Caco-2 (cell line): ENCODE data around the gene IMMT. TPM values are rescaled to one million over a fixed set of nuclear protein-coding genes. Genes with fewer than 3 reads are reported as not detected.

ENCODE experiments used
- BruUV-seq: library from RNA; stranded (reverse); fragments of 400-500 nt; replicated peaks from 2 replicates; lab custom pipeline; 2021; lab: Mats Ljungman, UMichigan
- CTCF ChIA-PET: fragments of 300-600 bp; sonication (Branson Sonifier 250); formaldehyde crosslinking; loops from one replicate; lab custom pipeline; 2022; ENCODE audit warnings: antibody characterized with exemption; lab: Charles Lee
- POLR2A ChIA-PET: fragments of 300-600 bp; sonication (Branson Sonifier 250); formaldehyde crosslinking; loops from one replicate; lab custom pipeline; 2022; ENCODE audit warnings: antibody characterized with exemption; lab: Charles Lee
- DNase-seq, 2 experiments: peaks; one replicate each; pipeline versions ENCODE4 v3.0.0 to v3.0.0-alpha.2; 2020 to 2022
- H3K27me3 ChIP-seq: replicated peaks from 2 replicates; pipeline ENCODE4 v1.6.0; 2011; ENCODE audit warnings: low read length; ENCODE audit not compliant: control insufficient read depth, insufficient read depth
- H3K36me3 ChIP-seq: 2 replicates; pipeline ENCODE4 v1.5.1; 2011; ENCODE audit warnings: low read length; ENCODE audit not compliant: control insufficient read depth, insufficient read depth
- H3K4me1 ChIP-seq: fragments of 250-450 bp; sonication (Bioruptor Pico); 2 replicates; pipeline ENCODE4 v1.5.1; 2020; ENCODE audit warnings: mild to moderate bottlenecking
- H3K4me3 ChIP-seq: 2 replicates; pipeline ENCODE4 v1.5.1; 2011; ENCODE audit warnings: low read depth, mild to moderate bottlenecking, control low read depth, low read length
- H3K9me3 ChIP-seq: fragments of 250-450 bp; sonication (Bioruptor Pico); 2 replicates; pipeline ENCODE4 v1.5.1; 2020; ENCODE audit warnings: mild to moderate bottlenecking, moderate library complexity
- H3K27ac Mint-ChIP-seq: one replicate; pipeline ENCODE4 v1.8.0; 2022; ENCODE audit warnings: mixed read lengths; ENCODE audit not compliant: unreplicated experiment
- H3K27me3 Mint-ChIP-seq: one replicate; pipeline ENCODE4 v1.8.0; 2022; ENCODE audit warnings: mixed read lengths; ENCODE audit not compliant: insufficient read depth, unreplicated experiment
- H3K36me3 Mint-ChIP-seq: one replicate; pipeline ENCODE4 v1.8.0; 2022; ENCODE audit warnings: mild to moderate bottlenecking, mixed read lengths; ENCODE audit not compliant: insufficient read depth, unreplicated experiment
- H3K4me1 Mint-ChIP-seq: one replicate; pipeline ENCODE4 v1.8.0; 2022; ENCODE audit warnings: low read depth, mixed read lengths; ENCODE audit not compliant: unreplicated experiment
- H3K4me3 Mint-ChIP-seq: one replicate; pipeline ENCODE4 v1.8.0; 2022; ENCODE audit warnings: mild to moderate bottlenecking, moderate library complexity, mixed read lengths; ENCODE audit not compliant: unreplicated experiment
- H3K9me3 Mint-ChIP-seq: one replicate; pipeline ENCODE4 v1.8.0; 2022; ENCODE audit warnings: mixed read lengths; ENCODE audit not compliant: unreplicated experiment
- CTCF ChIP-seq, 2 experiments: fragments of 200-600 bp in 1 of 2; IDR thresholded peaks; 1 replicate in 1 of 2; 2 replicates in 1 of 2; pipeline versions ENCODE4 v1.5.1 to v1.8.0; 2011 to 2022; ENCODE audit warnings: antibody characterized with exemption in 1 of 2, control low read depth in 1 of 2, inconsistent platforms in 1 of 2, low read depth in 1 of 2, low read length in 1 of 2, mild to moderate bottlenecking in 1 of 2, moderate library complexity in 1 of 2; ENCODE audit not compliant: insufficient read depth in 1 of 2, severe bottlenecking in 1 of 2, unreplicated experiment in 1 of 2
- intact Hi-C: fragments of 100-400 bp; cut with micrococcal nuclease; formaldehyde crosslinking; loops from one replicate; pipeline ENCODE4 v1.10.0; 2022; ENCODE audit not compliant: unreplicated experiment
- total RNA-seq: library from RNA; stranded (reverse); gene quantifications from 2 replicates; pipeline ENCODE4 v1.2.3, GENCODE V29; 2022

Gene IMMT
- total RNA-seq, 1 experiment from 2014 or later, result 129 TPM

GRCh38 chr2:86225581-86225980 lies 30.3 kb upstream of the IMMT start:
- no peaks in the 10 kb centered on the region for H3K36me3 Mint-ChIP-seq
- Histone ChIP-seq H3K9me3 (no peaks in the 10 kb centered on the region), H3K4me3 (no peak overlapping the region), H3K4me1 (no peaks in the 10 kb centered on the region), H3K27me3 (no peaks in the 10 kb centered on the region), H3K36me3 (no peaks in the 10 kb centered on the region; the same call in 1 of the 2 replicates)
- peaks cover 21% of the 10 kb centered on the region for H3K4me1 Mint-ChIP-seq
- H3K27me3 Mint-ChIP-seq, result no peaks in the 10 kb centered on the region
- no peaks in the 10 kb centered on the region for H3K9me3 Mint-ChIP-seq
- ChIA-PET POLR2A (no interaction called here), CTCF (interaction anchor here (1.1 kb wide), 1 partner anchor 11 kb away, joined by 3 read pairs; no protein-coding TSS in a partner anchor)
- no peak overlapping the region for H3K27ac Mint-ChIP-seq
- intact Hi-C loops, result no loop called here
- no peak overlapping the region for H3K4me3 Mint-ChIP-seq
- BruUV-seq, result no TSS peak
- TF ChIP-seq CTCF (IDR thresholded peaks at IDR 0.05; ENCODE audit: insufficient read depth in 1 of 2, low read depth in 1 of 2, low read length in 1 of 2, severe bottlenecking in 1 of 2, unreplicated experiment in 1 of 2), result no peak
- DNase-seq, result no peak

DNA sequence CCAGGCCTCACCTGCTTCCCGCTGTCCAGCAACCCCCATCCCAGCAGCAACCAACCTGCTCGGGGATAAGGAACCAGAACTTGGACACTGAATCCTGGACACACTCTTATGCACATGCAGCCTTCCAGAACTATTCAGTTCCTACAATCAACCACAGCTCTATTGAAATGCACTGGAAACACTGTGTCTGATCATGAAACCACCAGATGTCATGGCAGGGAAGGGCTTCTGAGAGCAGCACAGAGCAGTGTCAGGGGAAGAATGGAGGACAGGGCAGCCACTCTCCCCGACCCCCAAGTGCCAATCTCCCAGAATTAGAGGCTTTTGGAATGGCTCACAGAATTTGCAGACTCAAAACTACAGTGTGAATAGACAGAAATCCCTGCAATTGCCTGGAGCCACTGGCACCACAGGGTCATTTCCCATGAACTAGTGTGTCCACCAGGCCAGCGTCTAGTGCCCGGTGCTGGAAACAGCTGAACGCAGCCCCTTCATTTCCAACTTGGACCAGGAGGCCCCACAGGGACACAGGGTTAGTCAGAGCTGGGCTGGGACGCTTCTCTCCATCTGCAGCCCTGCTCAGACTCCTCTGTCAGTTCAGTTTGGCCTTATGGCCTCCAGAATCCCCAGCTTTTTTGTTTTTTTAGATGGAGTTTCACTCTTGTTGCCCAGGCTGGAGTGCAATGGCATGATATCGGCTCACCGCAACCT lies 29.5 kb upstream of the IMMT start:
- Mint-ChIP-seq H3K36me3 (no peaks in the 10 kb centered on the region), H3K27ac (no peak overlapping the region), H3K4me3 (no peak overlapping the region), H3K27me3 (no peaks in the 10 kb centered on the region), H3K9me3 (no peaks in the 10 kb centered on the region), H3K4me1 (peaks cover 21% of the 10 kb centered on the region)
- H3K9me3 ChIP-seq, result no peaks in the 10 kb centered on the region
- H3K4me3 ChIP-seq, result no peak overlapping the region
- BruUV-seq, result no TSS peak
- POLR2A ChIA-PET, result no interaction called here
- no peak for TF ChIP-seq CTCF (IDR thresholded peaks at IDR 0.05; ENCODE audit: insufficient read depth in 1 of 2, low read depth in 1 of 2, low read length in 1 of 2, severe bottlenecking in 1 of 2, unreplicated experiment in 1 of 2)
- H3K4me1 ChIP-seq, result no peaks in the 10 kb centered on the region
- no peak for DNase-seq
- CTCF ChIA-PET, result interaction anchor here (1.1 kb wide), 1 partner anchor 11 kb away, joined by 3 read pairs; no protein-coding TSS in a partner anchor
- H3K27me3 ChIP-seq, result no peaks in the 10 kb centered on the region
- intact Hi-C loops, result loop anchor here (1.0 to 5.0 kb wide), 2 partner anchors 9 to 73 kb away; no protein-coding TSS in a partner anchor
- H3K36me3 ChIP-seq, result no peaks in the 10 kb centered on the region; the same call in 1 of the 2 replicates

- Histone ChIP-seq H3K36me3 (no peaks in the 10 kb centered on the region; the same call in 1 of the 2 replicates), H3K4me1 (no peaks in the 10 kb centered on the region), H3K27me3 (no peaks in the 10 kb centered on the region), H3K9me3 (no peaks in the 10 kb centered on the region), H3K4me3 (no peak overlapping the region)
- no peaks in the 10 kb centered on the region for H3K27me3 Mint-ChIP-seq
- no TSS peak for BruUV-seq
- no peak overlapping the region for H3K27ac Mint-ChIP-seq
- ChIA-PET POLR2A (no interaction called here), CTCF (no interaction called here)
- no peaks in the 10 kb centered on the region for H3K36me3 Mint-ChIP-seq
- no peak for DNase-seq
- H3K9me3 Mint-ChIP-seq, result no peaks in the 10 kb centered on the region
- TF ChIP-seq CTCF (IDR thresholded peaks at IDR 0.05; ENCODE audit: insufficient read depth in 1 of 2, low read depth in 1 of 2, low read length in 1 of 2, severe bottlenecking in 1 of 2, unreplicated experiment in 1 of 2), result no peak
- H3K4me1 Mint-ChIP-seq, result peaks cover 21% of the 10 kb centered on the region
- intact Hi-C loops, result loop anchor here (1.0 to 5.0 kb wide), 2 partner anchors 9 to 73 kb away; no protein-coding TSS in a partner anchor
- no peak overlapping the region for H3K4me3 Mint-ChIP-seq
Measured at GRCh38 chr2:86223927-86224560, 28.8 kb upstream of the IMMT start.
